Sigmoid colon (tissue), 4 donors: Measurements from ENCODE around the gene STK16.

ENCODE experiments used
- CTCF ChIP-seq, 4 experiments: fragments of 450-650 bp in 3 of 4; fragments of 200-600 bp in 1 of 4; IDR thresholded peaks; one replicate each; pipeline ENCODE4 v1.5.1; 2016 to 2019; ENCODE audit warnings: antibody characterized with exemption in 4 of 4, mild to moderate bottlenecking in 3 of 4, moderate library complexity in 2 of 4
- POLR2A ChIP-seq, 2 donors: fragments of 450-650 bp; IDR thresholded peaks; one replicate each; pipeline ENCODE4 v1.6.1; 2016; ENCODE audit warnings: antibody characterized with exemption in 2 of 2, mild to moderate bottlenecking in 2 of 2, moderate library complexity in 2 of 2
- POLR2AphosphoS5 ChIP-seq, 4 donors: sonication (generic); formaldehyde crosslinking; IDR thresholded peaks; one replicate each; pipeline ENCODE4 v1.6.1; 2017; ENCODE audit warnings: antibody characterized with exemption in 4 of 4

GRCh38 chr2:219215871-219216534 is 29.3 kb upstream of the STK16 start:
- TF ChIP-seq CTCF (IDR thresholded peaks at IDR 0.05) (no peak), POLR2AphosphoS5 (IDR thresholded peaks at IDR 0.05) (no peak), POLR2A (IDR thresholded peaks at IDR 0.05) (no peak)
